ENCODE data around the gene TEX19. TPM values are rescaled to one million over a fixed set of nuclear protein-coding genes. Genes with fewer than 3 reads are reported as not detected.
"Not testable (repeated sequence)": the region's sequence is repeated elsewhere in the genome, so short reads cannot be mapped to it uniquely, and the experiment has no call there.

Gene TEX19
- total RNA-seq, 2 donors from 2014 or later = not detected

DNA sequence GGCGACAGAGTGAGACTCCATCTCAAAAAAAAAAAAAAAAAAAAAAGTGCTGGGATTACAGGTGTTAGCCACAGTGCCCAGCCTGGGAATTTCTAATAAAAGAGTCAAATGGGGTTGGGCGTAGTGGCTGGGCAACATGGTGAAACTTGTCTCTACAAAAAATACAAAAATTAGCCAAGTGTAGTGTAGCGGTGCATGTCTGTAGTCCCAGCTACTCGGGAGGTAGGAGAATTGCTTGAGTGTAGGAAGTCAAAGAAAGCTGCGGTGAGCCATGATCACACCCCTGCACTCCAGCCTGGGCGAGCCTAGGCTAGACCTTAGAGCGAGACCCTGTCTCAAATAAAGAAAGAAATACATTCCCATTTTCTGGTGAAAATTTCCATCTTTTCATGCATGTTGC is 10.2 kb downstream of the TEX19 start:
- no peaks in the 10 kb centered on the region for H3K36me3 Mint-ChIP-seq
- no peak for DNase-seq (ENCODE audit: low spot score)
- no peaks in the 10 kb centered on the region for H3K9me3 Mint-ChIP-seq
- H3K27ac Mint-ChIP-seq = no peak overlapping the region
- ATAC-seq = no peak
- peaks cover 0 to 10% of the 10 kb centered on the region in 2 donors for H3K4me1 Mint-ChIP-seq (ENCODE audit: low read depth in 2 of 2)
- peaks cover 15 to 16% of the 10 kb centered on the region in 2 donors for H3K27me3 Mint-ChIP-seq
- no peak overlapping the region for H3K4me3 Mint-ChIP-seq

DNA sequence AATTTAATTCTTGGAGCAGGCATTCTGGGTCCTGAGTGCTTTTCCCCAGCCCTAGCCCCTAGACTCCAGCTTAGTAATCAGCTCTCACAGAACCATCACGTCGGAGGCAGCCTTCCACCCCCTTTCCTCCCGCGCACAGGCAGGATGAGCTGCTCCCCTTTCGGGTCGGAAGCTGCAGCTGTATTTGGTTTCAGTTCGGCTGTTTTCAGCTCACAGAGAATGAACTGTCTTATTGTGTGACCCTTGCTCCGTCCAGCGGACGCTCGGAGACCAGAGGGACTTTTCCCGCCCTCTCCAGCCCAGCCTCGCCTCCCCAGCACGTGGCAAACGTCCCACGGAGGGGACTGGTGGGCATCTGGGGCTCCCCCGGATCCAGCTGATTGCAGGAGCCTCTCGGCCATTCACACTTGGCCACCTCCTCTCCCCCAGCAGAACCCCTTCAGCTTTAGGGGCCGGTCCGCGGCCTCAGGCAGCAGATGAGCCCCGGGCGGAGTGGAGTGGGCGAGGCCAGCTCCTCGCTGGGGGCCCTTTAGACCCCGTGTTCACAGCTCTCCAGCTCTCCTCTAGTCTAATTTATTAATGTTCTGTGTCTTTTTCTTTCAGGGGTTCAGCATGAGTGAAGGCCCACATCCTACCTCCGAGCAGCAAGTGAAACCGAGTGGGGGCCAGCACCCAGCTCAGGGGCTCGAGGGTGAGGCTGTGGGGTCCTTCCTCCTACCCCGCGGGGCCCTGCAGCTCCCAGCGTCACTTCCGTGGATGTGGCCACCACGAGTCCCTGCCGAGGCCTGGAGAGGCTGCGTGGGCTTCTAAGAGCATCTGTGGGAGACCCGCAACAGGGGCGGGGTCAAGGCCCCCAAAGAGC is 11.7 kb downstream of the TEX19 start:
- H3K4me3 Mint-ChIP-seq = peak overlapping the region; percentile 43
- H3K27me3 Mint-ChIP-seq = peaks cover 15 to 17% of the 10 kb centered on the region in 2 donors
- no peaks in the 10 kb centered on the region for H3K36me3 Mint-ChIP-seq
- no peak overlapping the region for H3K27ac Mint-ChIP-seq
- ATAC-seq (peak in 1 of 2 donors; percentile 40), DNase-seq (ENCODE audit: low spot score) (no peak)
- no peaks in the 10 kb centered on the region for H3K9me3 Mint-ChIP-seq
- peaks cover 0 to 10% of the 10 kb centered on the region in 2 donors for H3K4me1 Mint-ChIP-seq (ENCODE audit: low read depth in 2 of 2)

DNA sequence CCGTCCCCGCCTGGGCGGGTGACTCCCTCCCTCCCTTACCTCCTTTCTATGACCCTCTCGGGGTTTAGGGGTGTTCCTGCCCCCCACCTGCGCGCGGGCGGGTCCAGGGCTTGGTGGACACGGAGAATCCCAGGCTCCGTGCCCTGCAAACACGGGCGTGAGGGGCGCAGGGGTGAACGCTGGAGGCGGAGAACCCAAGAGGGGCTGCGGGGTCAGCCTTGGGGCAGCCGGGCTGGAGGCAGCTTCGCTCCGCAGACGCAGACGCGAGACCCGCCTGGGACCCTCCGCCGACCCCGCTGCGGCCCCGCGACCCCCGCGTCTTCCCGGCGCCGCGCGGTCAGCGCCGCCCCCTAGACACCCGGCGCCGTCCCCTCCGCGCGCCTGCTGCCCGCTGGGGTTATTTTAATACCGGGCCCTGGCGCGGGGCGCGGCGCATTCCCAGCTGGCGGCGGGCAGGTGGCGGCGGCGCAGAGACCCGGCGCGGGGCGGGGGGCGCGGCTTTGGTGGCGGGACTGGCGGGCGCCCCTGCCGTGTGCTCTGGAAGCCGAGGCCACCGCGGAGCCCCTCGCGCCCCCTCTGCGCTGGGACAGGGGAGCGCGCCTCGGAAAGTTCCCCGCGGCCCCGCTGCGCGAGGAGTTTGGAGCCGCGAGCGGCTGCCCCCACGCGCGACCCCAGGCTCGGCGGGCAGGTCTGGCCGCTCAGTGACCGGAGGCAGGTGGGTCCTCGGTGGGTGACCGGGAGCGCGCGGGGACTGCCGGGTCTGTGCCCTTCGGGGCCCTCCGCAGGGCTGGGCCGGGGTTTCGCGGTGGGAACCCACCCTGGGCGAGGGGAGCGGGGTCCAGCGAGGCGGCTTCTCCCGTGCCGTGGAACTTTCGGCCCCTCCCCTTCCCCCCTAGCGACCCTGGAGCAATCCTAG is 12.5 kb downstream of the TEX19 start, which contains the start of gene UTS2R:
TSS of gene UTS2R (plus strand) at position 433 of the 916 bp plus-strand sequence. CDS start 2,560 bp downstream, outside the sequence.
- Mint-ChIP-seq H3K27me3 (peaks cover 15 to 20% of the 10 kb centered on the region in 2 donors), H3K36me3 (no peaks in the 10 kb centered on the region), H3K4me1 (ENCODE audit: low read depth in 2 of 2) (peaks cover 0 to 10% of the 10 kb centered on the region in 2 donors), H3K27ac (no peak within 1 kb of the TSS), H3K9me3 (no peaks in the 10 kb centered on the region), H3K4me3 (peak within 1 kb of the TSS; percentile 43)
- peak; percentile 60 for DNase-seq (ENCODE audit: low spot score)
- ATAC-seq = no peak

DNA sequence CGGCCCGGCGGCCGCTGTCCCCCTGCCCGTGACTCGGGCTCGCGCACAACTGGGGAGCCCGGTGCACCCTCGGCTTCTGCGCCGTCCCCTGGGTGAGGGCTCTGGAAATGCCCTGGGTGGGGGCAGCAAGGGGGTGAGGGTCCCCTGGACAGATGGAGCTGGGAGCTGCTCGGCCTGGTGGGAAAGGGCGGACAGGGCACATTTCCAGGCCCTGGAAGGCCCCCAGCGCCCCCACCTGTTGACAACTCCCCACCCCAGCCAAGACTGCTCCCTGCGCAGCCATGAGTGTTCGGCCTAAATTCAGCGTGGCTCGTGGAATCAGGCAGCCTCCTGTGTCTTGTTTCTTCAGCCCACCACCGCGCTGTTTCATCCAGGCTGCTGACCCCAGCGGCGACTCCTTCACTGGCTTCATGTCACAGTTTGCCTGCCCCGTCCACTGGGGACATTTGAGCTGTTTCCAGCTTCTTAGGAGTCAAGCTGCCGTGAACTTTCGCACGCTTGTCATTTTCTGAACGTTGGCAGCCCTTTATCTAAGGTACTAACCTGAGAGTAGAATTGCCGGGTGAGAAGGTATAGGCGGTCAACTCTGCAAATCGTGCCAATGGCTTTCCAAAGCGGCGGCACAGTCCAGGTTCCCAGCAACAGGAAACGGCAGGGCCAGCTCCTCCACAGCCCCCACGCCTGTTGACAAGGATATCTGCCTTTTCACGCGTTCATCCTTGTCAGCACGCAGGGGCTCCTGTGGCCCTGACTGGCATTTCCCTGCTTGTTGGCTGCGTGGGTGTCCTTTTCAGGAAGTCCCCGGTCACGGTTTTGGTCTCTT is 13.4 kb downstream of the TEX19 start:
- no peak overlapping the region for H3K4me3 Mint-ChIP-seq
- H3K36me3 Mint-ChIP-seq = no peaks in the 10 kb centered on the region
- DNase-seq (ENCODE audit: low spot score) (peak; percentile 54), ATAC-seq (no peak)
- no peak overlapping the region for H3K27ac Mint-ChIP-seq
- H3K9me3 Mint-ChIP-seq = no peaks in the 10 kb centered on the region
- H3K27me3 Mint-ChIP-seq = peaks cover 15 to 20% of the 10 kb centered on the region in 2 donors
- peaks cover 0 to 10% of the 10 kb centered on the region in 2 donors for H3K4me1 Mint-ChIP-seq (ENCODE audit: low read depth in 2 of 2)

DNA sequence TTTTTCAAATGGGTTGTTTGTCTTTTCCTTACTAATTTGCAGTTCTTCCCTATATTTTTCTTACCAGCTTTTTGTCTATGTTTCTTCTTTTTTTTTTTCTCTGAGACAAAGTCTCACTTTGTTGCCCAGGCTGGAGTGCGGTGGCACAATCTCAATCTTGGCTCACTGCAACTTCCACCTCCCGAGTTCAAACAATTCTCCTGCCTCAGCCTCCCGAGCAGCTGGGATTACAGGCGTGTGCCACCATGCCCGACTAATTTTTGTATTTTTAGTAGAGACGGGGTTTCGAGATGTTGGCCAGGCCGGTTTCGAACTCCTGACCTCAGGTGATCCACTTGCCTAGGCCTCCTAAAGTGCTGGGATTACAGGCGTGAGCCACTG is 14.0 kb downstream of the TEX19 start:
- not testable (repeated sequence) for H3K4me3 Mint-ChIP-seq; H3K9me3 Mint-ChIP-seq; DNase-seq (ENCODE audit: low spot score)

DNA sequence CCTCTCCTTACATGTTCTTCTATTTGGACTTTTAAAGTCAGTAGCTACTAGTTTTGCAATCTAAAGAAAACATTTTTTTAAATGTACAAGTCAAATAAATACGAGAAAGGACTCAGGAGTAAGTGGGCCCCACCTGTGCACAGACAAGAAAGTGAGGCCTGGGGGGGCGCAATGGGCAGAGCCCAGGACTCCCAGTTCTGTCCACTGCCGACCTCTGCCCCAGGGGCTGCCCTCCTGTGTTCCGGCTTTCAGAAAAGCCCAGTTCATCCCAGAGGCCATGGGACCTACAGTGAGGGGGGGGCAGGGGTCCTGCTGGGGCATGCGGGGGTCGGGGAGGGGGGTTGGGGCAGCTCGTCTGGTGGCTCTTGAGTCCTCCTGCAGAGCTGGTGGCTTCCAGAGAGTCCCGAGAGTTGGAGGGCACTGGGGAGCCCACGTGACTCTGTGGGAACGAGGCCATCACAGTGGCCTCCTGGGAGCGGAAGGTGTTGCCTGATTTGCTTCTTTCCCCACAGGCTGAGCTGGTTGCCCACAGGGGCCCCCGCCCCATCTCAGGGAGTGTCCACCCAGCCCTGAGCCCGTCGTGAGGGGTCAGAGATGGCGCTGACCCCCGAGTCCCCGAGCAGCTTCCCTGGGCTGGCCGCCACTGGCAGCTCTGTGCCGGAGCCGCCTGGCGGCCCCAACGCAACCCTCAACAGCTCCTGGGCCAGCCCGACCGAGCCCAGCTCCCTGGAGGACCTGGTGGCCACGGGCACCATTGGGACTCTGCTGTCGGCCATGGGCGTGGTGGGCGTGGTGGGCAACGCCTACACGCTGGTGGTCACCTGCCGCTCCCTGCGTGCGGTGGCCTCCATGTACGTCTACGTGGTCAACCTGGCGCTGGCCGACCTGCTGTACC is 14.9 kb downstream of the TEX19 start:
- DNase-seq (ENCODE audit: low spot score) (peak; percentile 28), ATAC-seq (no peak)
- H3K27ac Mint-ChIP-seq = no peak overlapping the region
- peaks cover 15 to 23% of the 10 kb centered on the region in 2 donors for H3K27me3 Mint-ChIP-seq
- H3K9me3 Mint-ChIP-seq = no peaks in the 10 kb centered on the region
- H3K4me3 Mint-ChIP-seq = no peak overlapping the region
- no peaks in the 10 kb centered on the region for H3K36me3 Mint-ChIP-seq
- H3K4me1 Mint-ChIP-seq (ENCODE audit: low read depth in 2 of 2) = peaks cover 0 to 10% of the 10 kb centered on the region in 2 donors

More for the DNA sequence above, 14.0 kb downstream of the TEX19 start:
- not testable (repeated sequence) for H3K4me1 Mint-ChIP-seq (ENCODE audit: low read depth in 2 of 2); H3K36me3 Mint-ChIP-seq; H3K27ac Mint-ChIP-seq; ATAC-seq
- H3K27me3 Mint-ChIP-seq = peaks cover 15 to 20% of the 10 kb centered on the region in 2 donors

DNA sequence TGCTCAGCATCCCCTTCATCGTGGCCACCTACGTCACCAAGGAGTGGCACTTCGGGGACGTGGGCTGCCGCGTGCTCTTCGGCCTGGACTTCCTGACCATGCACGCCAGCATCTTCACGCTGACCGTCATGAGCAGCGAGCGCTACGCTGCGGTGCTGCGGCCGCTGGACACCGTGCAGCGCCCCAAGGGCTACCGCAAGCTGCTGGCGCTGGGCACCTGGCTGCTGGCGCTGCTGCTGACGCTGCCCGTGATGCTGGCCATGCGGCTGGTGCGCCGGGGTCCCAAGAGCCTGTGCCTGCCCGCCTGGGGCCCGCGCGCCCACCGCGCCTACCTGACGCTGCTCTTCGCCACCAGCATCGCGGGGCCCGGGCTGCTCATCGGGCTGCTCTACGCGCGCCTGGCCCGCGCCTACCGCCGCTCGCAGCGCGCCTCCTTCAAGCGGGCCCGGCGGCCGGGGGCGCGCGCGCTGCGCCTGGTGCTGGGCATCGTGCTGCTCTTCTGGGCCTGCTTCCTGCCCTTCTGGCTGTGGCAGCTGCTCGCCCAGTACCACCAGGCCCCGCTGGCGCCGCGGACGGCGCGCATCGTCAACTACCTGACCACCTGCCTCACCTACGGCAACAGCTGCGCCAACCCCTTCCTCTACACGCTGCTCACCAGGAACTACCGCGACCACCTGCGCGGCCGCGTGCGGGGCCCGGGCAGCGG is 15.7 kb downstream of the TEX19 start:
- H3K36me3 Mint-ChIP-seq = no peaks in the 10 kb centered on the region
- H3K4me1 Mint-ChIP-seq (ENCODE audit: low read depth in 2 of 2) = peaks cover 2 to 11% of the 10 kb centered on the region in 2 donors
- H3K9me3 Mint-ChIP-seq = no peaks in the 10 kb centered on the region
- H3K4me3 Mint-ChIP-seq = no peak overlapping the region
- peaks cover 17 to 23% of the 10 kb centered on the region in 2 donors for H3K27me3 Mint-ChIP-seq
- no peak overlapping the region for H3K27ac Mint-ChIP-seq
- DNase-seq (ENCODE audit: low spot score) (no peak), ATAC-seq (no peak)

DNA sequence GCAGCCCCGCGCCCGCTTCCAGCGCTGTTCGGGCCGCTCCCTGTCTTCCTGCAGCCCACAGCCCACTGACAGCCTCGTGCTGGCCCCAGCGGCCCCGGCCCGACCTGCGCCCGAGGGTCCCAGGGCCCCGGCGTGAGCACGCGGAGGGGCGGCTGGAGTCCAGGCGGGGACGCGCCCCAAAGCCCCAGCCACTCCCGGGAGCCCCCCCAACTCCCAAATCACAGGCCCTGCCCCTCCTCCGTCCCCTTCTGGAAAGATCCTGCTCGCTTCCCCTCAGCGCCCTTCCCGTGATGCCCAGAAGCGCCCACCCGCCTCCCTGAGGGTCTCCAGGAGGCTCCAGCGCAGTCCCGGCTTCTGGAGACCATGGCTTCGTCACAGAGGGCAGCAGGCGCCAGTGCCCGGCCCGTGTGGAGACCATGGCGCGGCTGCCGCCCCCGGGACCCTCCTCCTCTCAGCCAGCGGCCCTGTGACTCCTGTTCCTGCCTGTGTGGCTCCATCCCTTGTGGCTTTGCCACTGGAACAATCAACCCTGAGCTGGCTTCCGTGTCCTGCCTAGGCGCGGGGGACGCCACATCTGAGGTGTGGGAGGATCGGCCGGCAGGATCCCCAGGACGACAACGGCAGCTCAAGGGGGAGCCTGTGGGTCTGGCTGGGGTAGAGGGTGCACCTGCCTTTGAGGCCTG is 16.5 kb downstream of the TEX19 start:
- H3K27ac Mint-ChIP-seq = no peak overlapping the region
- no peak overlapping the region for H3K4me3 Mint-ChIP-seq
- H3K4me1 Mint-ChIP-seq (ENCODE audit: low read depth in 2 of 2) = peaks cover 6 to 15% of the 10 kb centered on the region in 2 donors
- H3K9me3 Mint-ChIP-seq = no peaks in the 10 kb centered on the region
- ATAC-seq (peak in 1 of 2 donors; percentile 13), DNase-seq (ENCODE audit: low spot score) (no peak)
- H3K27me3 Mint-ChIP-seq = peaks cover 23 to 28% of the 10 kb centered on the region in 2 donors
- H3K36me3 Mint-ChIP-seq = no peaks in the 10 kb centered on the region

DNA sequence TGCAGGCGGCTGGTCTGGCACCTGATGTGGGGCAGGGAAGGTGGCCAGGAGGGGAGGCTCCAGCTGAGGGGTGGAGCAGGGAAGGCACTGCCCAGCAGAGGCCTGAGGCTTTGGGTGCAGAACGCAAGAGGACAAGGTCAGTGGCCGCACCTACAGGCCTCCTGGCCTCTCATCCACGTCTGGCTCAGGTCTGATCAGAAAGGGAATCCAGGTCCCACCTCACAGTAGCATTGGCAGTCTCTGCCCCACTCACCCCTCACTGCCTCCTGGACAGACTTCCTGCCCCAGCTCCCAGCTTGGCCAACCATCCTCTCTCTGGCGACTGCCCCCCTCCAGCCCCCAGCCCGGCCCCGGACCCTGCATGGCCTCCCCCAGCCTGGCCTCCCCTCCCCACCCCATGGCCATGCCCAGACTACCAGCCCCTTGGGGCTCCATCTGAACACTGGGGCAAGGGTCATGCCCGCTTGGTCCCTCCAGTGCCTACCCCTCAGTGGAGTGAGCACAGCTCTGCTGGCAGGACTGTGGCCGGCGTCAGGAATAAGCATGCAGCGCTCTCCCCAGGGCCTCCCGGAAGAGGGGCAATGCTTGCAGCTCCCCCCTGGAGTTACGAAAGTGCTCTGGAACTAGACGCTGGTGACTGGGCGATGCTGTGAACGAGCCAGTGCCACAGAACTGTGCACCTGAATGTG is 17.1 kb downstream of the TEX19 start:
- H3K9me3 Mint-ChIP-seq = no peaks in the 10 kb centered on the region
- H3K4me1 Mint-ChIP-seq (ENCODE audit: low read depth in 2 of 2) = peaks cover 9 to 11% of the 10 kb centered on the region in 2 donors
- no peak overlapping the region for H3K27ac Mint-ChIP-seq
- DNase-seq (ENCODE audit: low spot score) (no peak), ATAC-seq (peak in 1 of 2 donors; percentile 11)
- peaks cover 23 to 26% of the 10 kb centered on the region in 2 donors for H3K27me3 Mint-ChIP-seq
- no peaks in the 10 kb centered on the region for H3K36me3 Mint-ChIP-seq
- H3K4me3 Mint-ChIP-seq = no peak overlapping the region

DNA sequence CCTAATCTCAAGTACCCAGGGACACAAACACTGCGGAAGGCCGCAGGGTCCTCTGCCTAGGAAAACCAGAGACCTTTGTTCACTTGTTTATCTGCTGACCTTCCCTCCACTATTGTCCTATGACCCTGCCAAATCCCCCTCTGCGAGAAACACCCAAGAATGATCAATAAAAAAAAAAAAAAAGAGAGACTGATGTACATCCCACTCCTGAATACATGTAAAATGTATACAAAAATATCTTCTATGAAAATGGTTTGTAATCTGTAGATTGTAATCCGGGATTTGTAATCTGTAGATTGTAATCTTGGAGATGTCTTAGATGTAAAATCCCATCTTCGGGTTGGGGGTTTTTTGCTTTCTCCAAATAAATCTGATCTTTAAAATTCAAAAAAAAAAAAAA is 18.2 kb downstream of the TEX19 start:
- H3K4me1 Mint-ChIP-seq (ENCODE audit: low read depth in 2 of 2) = peaks cover 12% of the 10 kb centered on the region in 2 donors
- ATAC-seq; H3K9me3 Mint-ChIP-seq; H3K4me3 Mint-ChIP-seq; H3K36me3 Mint-ChIP-seq; DNase-seq (ENCODE audit: low spot score); H3K27ac Mint-ChIP-seq: not testable (repeated sequence)
- peaks cover 23 to 28% of the 10 kb centered on the region in 2 donors for H3K27me3 Mint-ChIP-seq

All from natural killer cell treated with Interleukin-12 subunit alpha and Interleukin-12 subunit beta and Interleukin-15 and Interleukin-18, amount 100 ng/mL, for 72 hours (primary cell).